GM10248 (cell line): ENCODE data around the gene ITGA11.

ENCODE experiments used
- CTCF ChIA-PET: fragments of 300-600 bp; sonication (Branson Sonifier 250); formaldehyde crosslinking; extraction: SDS; loops from one replicate; lab custom pipeline; 2021; ENCODE audit warnings: antibody characterized with exemption; lab: Yijun Ruan, JAX
- POLR2A ChIA-PET: fragments of 350-650 bp; sonication (Branson Sonifier 250); formaldehyde crosslinking; extraction: SDS; loops from one replicate; lab custom pipeline; 2020; ENCODE audit warnings: antibody characterized with exemption; lab: Yijun Ruan, JAX
- DNase-seq: peaks from one replicate; pipeline ENCODE4 v3.0.0; 2012; ENCODE audit errors: extremely low spot score
- CTCF ChIP-seq: IDR thresholded peaks from 2 replicates; pipeline ENCODE4 v1.5.1; 2012; ENCODE audit warnings: mild to moderate bottlenecking, low read depth; ENCODE audit errors: extremely low read depth, missing control alignments, control extremely low read depth

ITGA11 gene

GRCh38 chr15:68340726-68341671, 91.0 kb downstream of the ITGA11 start:
- TF ChIP-seq CTCF: no peak
- CTCF ChIA-PET: interaction anchor here (1.1 kb wide), 1 partner anchor 35 kb away, joined by 4 read pairs; no protein-coding TSS in a partner anchor
- no peak for DNase-seq
- POLR2A ChIA-PET: no interaction called here

GRCh38 chr15:68339481-68339880, 92.5 kb downstream of the ITGA11 start:
- POLR2A ChIA-PET: no interaction called here
- TF ChIP-seq CTCF: no peak
- DNase-seq: no peak
- CTCF ChIA-PET: no interaction called here

- CTCF ChIA-PET: interaction anchor here (1.0 to 1.4 kb wide), 4 partner anchors 9 to 212 kb away, joined by 3 to 6 read pairs (median 3); no protein-coding TSS in a partner anchor
- POLR2A ChIA-PET: no interaction called here
- DNase-seq: no peak
- TF ChIP-seq CTCF: no peak
These were observed 94.1 kb downstream of the ITGA11 start for GRCh38 chr15:68337826-68338225.

- POLR2A ChIA-PET: no interaction called here
- CTCF ChIA-PET: interaction anchor here (1.4 kb wide), 1 partner anchor 10 kb away, joined by 6 read pairs; no protein-coding TSS in a partner anchor
- no peak for DNase-seq
- no peak for TF ChIP-seq CTCF
These were observed 95.4 kb downstream of the ITGA11 start for GRCh38 chr15:68336516-68336915.

- no peak for DNase-seq
- CTCF ChIA-PET: interaction anchor here (2.8 kb wide), 1 partner anchor 29 kb away, joined by 12 read pairs; no protein-coding TSS in a partner anchor
- no peak for TF ChIP-seq CTCF
- POLR2A ChIA-PET: no interaction called here
These were observed 96.3 kb downstream of the ITGA11 start for GRCh38 chr15:68335655-68336054.

GRCh38 chr15:68335251-68335650, 96.7 kb downstream of the ITGA11 start:
- POLR2A ChIA-PET: no interaction called here
- CTCF ChIA-PET: interaction anchor here (2.8 kb wide), 1 partner anchor 29 kb away, joined by 12 read pairs; no protein-coding TSS in a partner anchor
- no peak for DNase-seq
- TF ChIP-seq CTCF: no peak
